ENCODE measurements around the gene FAM185A. TPM values are rescaled to one million over a fixed set of nuclear protein-coding genes. Genes with fewer than 3 reads are reported as not detected.
A peak's percentile ranks its signal among the peaks of the same experiment; 100 is the strongest.
"Not testable (repeated sequence)": the region's sequence is repeated elsewhere in the genome, so short reads cannot be mapped to it uniquely, and the experiment has no call there.

FAM185A gene
- total RNA-seq (2014; rRNA removed; shearing (Covaris generic)), result 5.2 and 9.8 TPM in 2 replicates

GRCh38 chr7:102748605-102749444 lies at the start of gene FAM185A:
Gene FAM185A (plus strand): TSS chr7:102748999. CDS start chr7:102749208, 209 bp downstream.
- DNase-seq (ENCODE audit: low read depth), result peak; percentile 99

- DNase-seq (ENCODE audit: low read depth), result not testable (repeated sequence)
Measured at GRCh38 chr7:102713011-102713690, 35.6 kb upstream of the FAM185A start.

GRCh38 chr7:102713691-102714080 lies 35.1 kb upstream of the FAM185A start:
- not testable (repeated sequence) for DNase-seq (ENCODE audit: low read depth)

DNA sequence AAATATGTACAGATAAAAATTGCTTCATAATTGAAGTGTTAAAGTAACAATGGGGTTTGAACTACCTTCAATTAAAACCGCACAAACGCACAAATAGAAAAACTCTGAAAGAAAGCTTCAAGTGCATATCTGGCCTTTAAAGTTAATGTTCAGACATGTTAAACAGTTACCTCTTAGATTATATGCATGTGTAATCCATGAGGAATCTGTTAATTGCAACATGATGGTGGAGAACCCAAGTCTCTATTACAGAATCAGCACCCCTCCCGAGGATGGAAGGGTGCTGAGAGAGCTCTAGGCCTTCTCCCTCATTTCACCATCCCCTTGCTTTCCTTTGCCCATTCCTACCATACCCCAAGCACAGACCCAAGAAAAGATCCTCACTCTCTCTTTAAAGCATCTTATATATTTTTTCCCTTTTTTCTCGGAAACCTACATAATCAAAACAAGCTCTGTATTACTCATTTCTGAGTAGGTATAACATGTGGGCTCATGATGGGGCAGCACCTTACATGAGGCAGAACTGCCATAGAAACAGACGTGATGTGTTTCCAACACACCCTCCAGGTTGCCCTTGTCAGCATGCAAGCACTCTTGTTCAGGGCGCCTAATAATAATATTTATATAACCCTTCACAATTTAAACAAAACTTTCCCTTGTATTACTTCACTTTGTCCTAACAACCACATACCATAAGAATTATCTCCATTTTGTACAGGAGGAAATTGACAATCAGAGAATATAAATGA lies 33.9 kb upstream of the FAM185A start:
- not testable (repeated sequence) for DNase-seq (ENCODE audit: low read depth)

DNA sequence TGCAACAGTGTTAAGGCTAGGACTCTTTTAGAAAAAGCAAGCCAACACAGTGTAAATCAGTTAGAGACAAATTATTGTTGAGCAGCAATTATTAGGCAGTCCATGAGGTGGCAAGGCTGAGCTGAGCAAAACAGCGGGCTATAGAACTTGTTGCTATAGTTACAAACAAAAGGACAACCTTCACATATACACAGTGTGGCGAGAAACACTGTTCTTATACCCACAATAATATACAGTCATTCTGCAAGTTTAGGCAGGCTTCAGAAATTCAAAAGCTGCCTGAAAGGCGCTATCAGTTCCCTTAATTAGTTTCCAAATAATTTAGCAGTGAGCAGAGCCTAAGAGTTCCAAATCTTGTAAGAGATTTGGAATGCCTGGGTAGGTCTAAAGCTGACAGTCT lies 33.1 kb upstream of the FAM185A start:
- DNase-seq (ENCODE audit: low read depth), result not testable (repeated sequence)

GRCh38 chr7:102718491-102718890 lies 30.3 kb upstream of the FAM185A start:
- DNase-seq (ENCODE audit: low read depth), result not testable (repeated sequence)

DNA sequence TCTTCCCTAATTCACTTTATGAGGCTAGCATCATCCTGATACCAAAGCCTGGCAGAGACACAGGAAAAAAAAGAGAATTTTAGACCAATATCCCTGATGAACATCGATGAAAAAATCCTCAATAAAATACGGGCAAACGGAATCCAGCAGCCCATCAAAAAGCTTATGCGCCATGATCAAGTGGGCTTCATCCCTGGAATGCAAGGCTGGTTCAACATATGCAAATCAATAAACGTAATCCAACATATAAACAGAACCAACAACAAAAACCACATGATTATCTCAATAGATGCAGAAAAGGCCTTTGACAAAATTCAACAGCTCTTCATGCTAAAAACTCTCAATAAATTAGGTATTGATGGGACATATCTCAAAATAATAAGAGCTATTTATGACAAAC lies 22.6 kb upstream of the FAM185A start:
- not testable (repeated sequence) for DNase-seq (ENCODE audit: low read depth)

DNA sequence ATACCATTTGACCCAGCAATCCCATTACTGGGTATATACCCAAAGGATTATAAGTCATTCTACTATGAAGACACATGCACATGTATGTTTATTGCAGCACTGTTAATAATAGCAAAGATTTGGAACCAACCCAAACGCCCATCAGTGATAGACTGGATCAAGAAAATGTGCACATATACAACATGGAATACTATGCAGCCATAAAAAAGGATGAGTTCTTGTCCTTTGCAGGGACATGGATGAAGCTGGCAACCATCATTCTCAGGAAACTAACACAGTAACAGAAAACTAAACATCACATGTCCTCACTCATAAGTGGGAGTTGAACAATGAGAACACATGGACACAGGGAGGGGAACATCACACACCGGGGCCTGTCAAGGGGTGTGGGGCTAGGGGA lies 19.1 kb upstream of the FAM185A start:
- not testable (repeated sequence) for DNase-seq (ENCODE audit: low read depth)

DNA sequence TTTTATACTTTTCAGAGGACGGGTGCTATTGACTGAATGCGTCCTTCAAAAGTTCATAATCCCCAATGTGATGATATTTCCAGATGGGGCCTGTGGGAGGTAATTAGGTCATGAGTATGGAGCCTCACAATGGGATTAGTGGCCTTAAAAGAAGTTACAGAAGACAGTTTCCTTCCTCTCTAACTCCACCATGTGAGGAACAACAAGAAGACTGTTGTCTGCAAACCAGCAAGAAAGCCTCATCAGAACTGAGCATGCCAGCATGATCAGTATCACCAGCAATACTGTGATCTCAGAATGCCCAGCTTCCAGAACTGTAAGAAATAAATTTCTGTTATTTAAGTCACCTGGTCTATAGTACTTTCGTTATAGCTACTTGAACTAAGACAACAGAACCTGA lies 18.4 kb upstream of the FAM185A start:
- peak; percentile 4 for DNase-seq (ENCODE audit: low read depth)

- peak; percentile 5 for DNase-seq (ENCODE audit: low read depth)
Measured at GRCh38 chr7:102742002-102742771, 6.6 kb upstream of the FAM185A start.

- DNase-seq (ENCODE audit: low read depth), result peak; percentile 17
Measured at GRCh38 chr7:102743861-102744260, 4.9 kb upstream of the FAM185A start.

DNA sequence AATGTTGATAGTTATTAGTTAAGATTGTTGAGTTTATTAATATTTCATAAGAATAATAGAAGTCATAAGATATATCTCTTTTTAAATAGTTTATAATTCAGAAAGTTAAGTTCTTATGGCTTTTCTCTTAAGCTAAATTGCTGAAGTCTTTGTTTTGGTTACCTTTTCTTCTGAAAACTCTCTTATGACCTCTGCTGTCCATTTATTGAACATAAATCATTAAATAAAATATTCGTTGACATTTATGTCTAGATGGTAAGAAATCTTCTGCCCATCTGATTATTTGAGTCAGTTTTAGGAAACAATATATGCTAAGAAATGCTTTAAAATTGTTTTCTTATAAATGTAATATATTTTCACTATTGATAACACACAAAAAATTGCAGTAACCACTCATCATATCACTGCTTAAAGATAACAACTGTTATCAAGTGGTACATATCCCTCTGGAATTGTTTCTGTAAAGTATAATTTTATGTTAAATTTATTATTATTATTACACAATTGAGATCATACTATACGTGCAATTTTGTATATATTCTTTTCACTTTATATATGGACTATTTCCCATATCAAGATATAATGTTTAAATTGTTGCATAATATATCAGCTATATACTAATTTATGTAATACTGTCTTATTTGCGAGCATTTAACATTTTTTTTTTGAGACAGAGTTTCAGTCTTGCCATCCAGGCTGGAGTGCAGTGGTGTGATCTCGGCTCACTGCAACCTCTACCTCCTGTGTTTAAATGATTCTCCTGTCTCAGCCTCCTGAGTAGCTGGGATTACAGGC lies 3.1 kb upstream of the FAM185A start:
- DNase-seq (ENCODE audit: low read depth), result peak; percentile 14

DNA sequence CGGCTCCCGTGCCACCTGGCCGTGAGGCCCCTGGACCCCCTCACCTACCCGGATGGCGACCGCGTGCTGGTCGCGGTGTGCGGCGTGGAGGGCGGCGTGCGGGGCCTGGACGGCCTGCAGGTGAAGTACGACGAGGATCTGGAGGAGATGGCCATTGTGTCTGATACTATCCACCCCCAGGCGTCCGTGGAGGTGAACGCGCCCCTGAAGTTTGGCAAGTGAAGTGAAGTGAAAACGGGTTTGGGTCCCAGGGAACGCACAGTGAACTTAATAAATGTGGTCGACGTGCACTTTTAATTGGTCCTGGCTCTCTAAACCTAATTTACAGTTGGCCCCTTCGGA lies 617 bp downstream of the FAM185A start:
- DNase-seq (ENCODE audit: low read depth), result not testable (repeated sequence)

DNA sequence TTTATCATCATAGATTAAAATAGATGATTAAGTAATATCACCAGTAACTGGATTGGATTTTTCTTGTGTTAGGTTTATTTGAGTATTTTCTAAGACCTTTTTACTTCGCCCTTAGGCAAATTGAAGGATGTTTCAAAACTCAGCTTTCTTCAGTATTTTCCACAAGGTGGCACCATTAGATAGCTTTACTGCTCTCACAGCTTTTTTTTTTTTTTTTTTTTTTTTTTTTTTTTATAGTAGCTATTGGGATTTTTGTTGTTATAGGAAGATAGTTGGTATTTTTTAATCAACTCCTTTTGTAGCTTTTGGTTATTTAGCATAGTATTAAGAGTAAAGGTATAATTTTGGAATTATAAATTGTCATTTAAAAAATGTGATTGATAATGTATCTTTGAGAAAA lies 9.4 kb downstream of the FAM185A start:
- DNase-seq (ENCODE audit: low read depth), result peak; percentile 9

GRCh38 chr7:102759934-102760333 lies 11.1 kb downstream of the FAM185A start:
- DNase-seq (ENCODE audit: low read depth), result not testable (repeated sequence)

DNA sequence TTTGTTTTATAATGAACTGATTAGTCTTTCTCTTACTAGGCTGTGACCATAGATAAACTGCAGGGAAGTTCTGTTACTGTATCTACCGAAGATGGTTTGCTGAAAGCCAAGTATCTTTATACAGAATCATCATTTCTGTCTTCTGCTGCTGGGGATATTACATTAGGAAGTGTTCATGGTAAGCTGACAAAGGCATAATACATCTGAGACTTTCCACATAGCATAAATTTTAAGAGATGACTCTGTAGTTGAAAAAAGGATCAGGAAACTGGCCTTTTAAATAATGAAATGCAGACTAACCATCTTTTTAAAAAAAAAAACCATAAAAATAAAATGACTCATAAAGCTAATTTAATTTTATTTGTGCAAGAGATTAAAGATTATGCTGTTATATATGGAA lies 12.4 kb downstream of the FAM185A start:
- DNase-seq (ENCODE audit: low read depth), result not testable (repeated sequence)

DNA sequence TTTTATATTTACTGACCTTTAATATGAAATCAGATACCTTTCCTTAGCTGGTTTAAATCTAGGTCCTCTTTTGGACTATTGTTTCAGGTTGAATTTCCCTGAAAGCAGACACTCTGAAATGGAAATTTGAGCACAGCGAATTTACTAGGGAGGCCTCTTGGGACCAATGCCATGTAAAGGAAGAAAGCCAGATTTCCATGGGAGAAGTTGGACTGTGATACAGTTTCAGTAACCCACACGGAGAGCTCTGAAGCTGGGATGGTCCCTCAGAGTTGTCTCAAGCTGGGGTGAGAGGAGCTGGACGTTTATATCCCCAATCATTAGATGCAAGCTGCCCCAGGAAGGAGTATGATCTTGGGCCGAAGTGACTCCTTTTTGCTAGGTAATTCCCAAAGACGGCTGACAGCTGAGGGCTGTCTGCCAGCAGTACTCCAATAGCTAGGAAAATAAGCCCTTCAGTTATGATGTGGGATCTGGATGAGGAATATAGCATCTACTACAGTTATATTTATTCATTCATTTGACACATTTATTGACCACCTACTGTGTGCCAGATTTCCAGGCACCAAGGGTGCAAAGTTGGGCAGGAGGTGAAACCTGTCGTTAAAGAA lies 14.6 kb downstream of the FAM185A start:
- DNase-seq (ENCODE audit: low read depth), result not testable (repeated sequence)

DNA sequence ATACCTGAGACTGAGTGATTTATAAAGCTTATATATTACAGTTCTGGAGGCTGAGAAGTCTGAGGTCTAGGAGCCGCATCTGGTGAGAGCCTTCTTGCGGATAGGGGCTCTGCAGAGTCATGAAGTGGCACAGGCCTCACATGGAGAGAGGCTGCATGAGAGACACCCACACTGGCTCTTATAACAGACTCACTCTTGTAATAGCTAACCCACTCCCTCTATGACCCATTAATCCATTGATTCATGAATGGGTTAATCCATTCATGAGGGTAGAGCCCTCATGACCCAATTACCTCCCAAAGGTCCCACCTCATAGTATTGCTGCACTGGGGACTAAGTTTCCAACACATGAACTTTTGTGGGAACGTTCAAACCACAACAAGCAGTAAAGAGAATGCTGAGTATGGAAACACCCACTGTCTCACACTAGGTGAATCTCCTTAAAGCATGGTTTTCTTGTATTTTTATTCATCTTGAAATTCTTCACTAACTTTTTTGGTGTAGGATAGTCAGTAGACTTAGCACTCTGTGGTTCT lies 20.9 kb downstream of the FAM185A start:
- not testable (repeated sequence) for DNase-seq (ENCODE audit: low read depth)

DNA sequence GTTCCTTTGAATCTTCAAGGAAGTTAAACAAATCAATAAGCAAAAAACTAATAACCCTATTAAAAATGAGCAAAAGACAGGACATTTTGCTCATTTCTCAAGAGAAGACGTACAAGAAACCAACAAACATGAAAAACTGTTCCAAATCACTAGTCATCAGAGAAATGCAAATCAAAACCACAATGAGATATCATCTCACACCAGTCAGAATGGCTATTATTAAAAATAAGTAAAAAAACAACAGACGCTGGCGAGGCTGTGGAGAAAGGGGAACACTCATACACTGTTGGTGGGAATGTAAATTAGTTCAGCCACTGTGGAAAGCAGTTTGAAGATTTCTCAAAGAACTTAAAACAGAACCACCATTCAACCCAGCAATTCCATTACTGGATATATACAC lies 21.7 kb downstream of the FAM185A start:
- DNase-seq (ENCODE audit: low read depth), result not testable (repeated sequence)

DNA sequence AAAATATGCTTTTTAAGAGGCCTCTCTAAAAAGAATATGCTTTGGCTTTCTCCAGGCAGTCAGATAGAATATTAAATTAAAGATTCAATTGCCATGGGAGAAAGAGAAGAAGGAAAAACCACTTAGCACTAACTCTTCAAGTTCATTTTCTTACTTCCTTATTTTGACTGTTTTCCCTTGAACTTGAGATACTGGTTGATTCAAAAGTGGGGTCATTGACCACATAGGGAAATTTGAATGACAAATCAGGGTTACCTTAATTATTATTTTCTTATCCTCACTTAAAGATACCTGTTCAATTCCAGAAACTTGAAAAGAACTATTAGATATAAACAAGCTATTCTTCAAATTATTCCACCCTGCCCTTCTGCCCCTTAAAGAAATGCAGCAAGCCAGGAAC lies 27.4 kb downstream of the FAM185A start:
- not testable (repeated sequence) for DNase-seq (ENCODE audit: low read depth)

Measured in RPMI7951 (cell line).